Gastroesophageal sphincter (tissue), 3 donors: Measurements from ENCODE around the gene NRXN3.

Source experiments
- CTCF ChIP-seq, 4 experiments: fragments of 200-600 bp in 2 of 4; fragments of 450-650 bp in 2 of 4; sonication (generic) in 1 of 4; IDR thresholded peaks; one replicate each; pipeline ENCODE4 v1.5.1; 2017 to 2019; ENCODE audit warnings: antibody characterized with exemption in 4 of 4, mild to moderate bottlenecking in 2 of 4, moderate library complexity in 2 of 4
- EP300 ChIP-seq: sonication (generic); formaldehyde crosslinking; IDR thresholded peaks from one replicate; pipeline ENCODE4 v1.6.1; 2017; ENCODE audit warnings: antibody characterized with exemption, mild to moderate bottlenecking
- POLR2A ChIP-seq, 2 donors: fragments of 450-650 bp; IDR thresholded peaks; one replicate each; pipeline ENCODE4 v1.6.1; 2017; ENCODE audit warnings: antibody characterized with exemption in 2 of 2, mild to moderate bottlenecking in 2 of 2, moderate library complexity in 1 of 2
- POLR2AphosphoS5 ChIP-seq: sonication (generic); formaldehyde crosslinking; IDR thresholded peaks from one replicate; pipeline ENCODE4 v1.6.1; 2017; ENCODE audit warnings: antibody characterized with exemption

GRCh38 chr14:78618368-78618767, 448.2 kb downstream of the NRXN3 start:
- no peak for TF ChIP-seq CTCF (IDR thresholded peaks at IDR 0.05)
- no peak for TF ChIP-seq POLR2A (IDR thresholded peaks at IDR 0.05)
- TF ChIP-seq POLR2AphosphoS5 = no peak
- no peak for TF ChIP-seq EP300
